CD4-positive, CD25-positive, alpha-beta regulatory T cell (primary cell): Measurements from ENCODE around the gene TADA2A. TPM values are rescaled to one million over a fixed set of nuclear protein-coding genes. Genes with fewer than 3 reads are reported as not detected.
"Not testable (repeated sequence)": the region's sequence is repeated elsewhere in the genome, so short reads cannot be mapped to it uniquely, and the experiment has no call there.

Experiments used
- ATAC-seq, 2 donors: fragments of 150-1000 bp; cut with Tn5 transposase; one replicate each; pipeline ENCODE4 v1.10.0; 2021; ENCODE audit warnings: low read depth in 2 of 2, moderate number of reproducible peaks in 2 of 2, moderate library complexity in 1 of 2
- DNase-seq, 3 donors: peaks; one replicate each; pipeline versions ENCODE4 v3.0.0 to v3.0.0-alpha.2; 2012 to 2022; ENCODE audit warnings: mixed read lengths in 1 of 3
- H3K27ac ChIP-seq: one replicate; pipeline ENCODE4 v1.7.0; 2013; ENCODE audit warnings: mild to moderate bottlenecking, low read length; ENCODE audit not compliant: insufficient read depth, poor library complexity, severe bottlenecking
- H3K27me3 ChIP-seq: one replicate; pipeline ENCODE4 v1.7.0; 2013; ENCODE audit warnings: low read length; ENCODE audit not compliant: control insufficient read depth, insufficient read depth
- H3K36me3 ChIP-seq: one replicate; pipeline ENCODE4 v1.7.0; 2013; ENCODE audit warnings: mild to moderate bottlenecking, low read length, moderate library complexity; ENCODE audit not compliant: control insufficient read depth, insufficient read depth
- H3K4me1 ChIP-seq: 2 replicates; pipeline ENCODE4 v1.7.0; 2013; ENCODE audit warnings: mild to moderate bottlenecking, low read length; ENCODE audit not compliant: insufficient read depth, control insufficient read depth, poor library complexity, severe bottlenecking
- H3K4me3 ChIP-seq: one replicate; pipeline ENCODE4 v1.7.0; 2013; ENCODE audit warnings: low read depth, mild to moderate bottlenecking, low read length, moderate library complexity
- H3K9me3 ChIP-seq, 2 experiments: 1 replicate in 1 of 2; 2 replicates in 1 of 2; pipeline ENCODE4 v1.7.0; 2013; ENCODE audit warnings: low read length in 2 of 2, mild to moderate bottlenecking in 1 of 2, moderate library complexity in 1 of 2; ENCODE audit not compliant: control insufficient read depth in 2 of 2
- H3K27ac Mint-ChIP-seq, 3 donors: one replicate each; pipeline ENCODE4 v1.8.0; 2020 to 2022; ENCODE audit warnings: mild to moderate bottlenecking in 3 of 3, mixed read lengths in 3 of 3, moderate library complexity in 2 of 3
- H3K27me3 Mint-ChIP-seq: one replicate; pipeline ENCODE4 v1.8.0; 2022; ENCODE audit warnings: mild to moderate bottlenecking, mixed read lengths
- H3K36me3 Mint-ChIP-seq: one replicate; pipeline ENCODE4 v1.8.0; 2020; ENCODE audit warnings: mixed read lengths
- H3K4me1 Mint-ChIP-seq, 4 donors: one replicate each; pipeline ENCODE4 v1.8.0; 2020 to 2022; ENCODE audit warnings: mixed read lengths in 4 of 4, mild to moderate bottlenecking in 1 of 4
- H3K4me3 Mint-ChIP-seq, 4 donors: one replicate each; pipeline ENCODE4 v1.8.0; 2020 to 2022; ENCODE audit warnings: mild to moderate bottlenecking in 4 of 4, mixed read lengths in 4 of 4, moderate library complexity in 3 of 4
- H3K9me3 Mint-ChIP-seq, 7 donors: one replicate each; pipeline ENCODE4 v1.8.0; 2020 to 2022; ENCODE audit warnings: mixed read lengths in 7 of 7, mild to moderate bottlenecking in 3 of 7, moderate library complexity in 2 of 7
- polyA plus RNA-seq, 4 donors: library from polyadenylated mRNA; unstranded; fragments of 300-500 nt; fragmentation: Illumina TruSeq; gene quantifications; one replicate each; pipeline ENCODE4 v1.2.3, GENCODE V29; 2021
- total RNA-seq: library from RNA; stranded (reverse); gene quantifications from one replicate; pipeline ENCODE4 v1.2.3, GENCODE V29; 2022

The TADA2A gene
- total and polyA plus RNA-seq, 5 donors from 2014 or later, result 6.3 to 20.2 (median 6.5) TPM

GRCh38 chr17:37502009-37502936 is 95.6 kb downstream of the TADA2A start:
- Histone ChIP-seq H3K36me3 (no peaks in the 10 kb centered on the region), H3K4me1 (no peaks in the 10 kb centered on the region), H3K9me3 (no peaks in the 10 kb centered on the region), H3K4me3 (no peak overlapping the region), H3K27ac (no peak overlapping the region), H3K27me3 (no peaks in the 10 kb centered on the region)
- Mint-ChIP-seq H3K4me3 (no peak overlapping the region), H3K4me1 (peaks cover 0 to 2% (median 0%) of the 10 kb centered on the region in 4 donors), H3K36me3 (no peaks in the 10 kb centered on the region), H3K9me3 (no peaks in the 10 kb centered on the region), H3K27me3 (no peaks in the 10 kb centered on the region), H3K27ac (no peak overlapping the region)
- ATAC-seq (no peak), DNase-seq (no peak)

DNA sequence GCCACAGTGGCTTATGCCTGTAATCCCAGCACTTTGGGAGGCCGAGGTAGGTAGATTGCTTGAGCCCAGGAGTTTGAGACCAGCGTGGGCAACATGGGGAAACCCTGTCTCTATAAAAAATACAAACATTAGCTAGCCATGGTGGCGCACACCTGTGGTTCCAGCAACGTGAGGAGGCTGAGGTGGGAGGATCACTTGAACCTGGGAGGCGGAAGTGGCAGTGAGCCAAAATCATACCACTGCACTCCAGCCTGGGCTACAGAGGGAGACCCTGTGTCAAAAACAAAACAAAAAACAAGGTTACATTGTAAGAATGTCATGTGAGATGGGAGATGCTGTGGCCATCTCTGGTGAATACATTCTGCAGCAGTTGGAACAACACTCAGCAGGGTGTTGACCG is 96.5 kb downstream of the TADA2A start:
- ATAC-seq (no peak), DNase-seq (no peak)
- H3K9me3 ChIP-seq, result no peaks in the 10 kb centered on the region
- Mint-ChIP-seq H3K36me3 (no peaks in the 10 kb centered on the region), H3K4me1 (peaks cover 0 to 2% (median 0%) of the 10 kb centered on the region in 4 donors), H3K9me3 (no peaks in the 10 kb centered on the region), H3K27me3 (no peaks in the 10 kb centered on the region), H3K4me3 (no peak overlapping the region), H3K27ac (peak overlapping the region in 1 of 3 donors; percentile 69)
- no peaks in the 10 kb centered on the region for H3K4me1 ChIP-seq
- H3K27ac ChIP-seq, result no peak overlapping the region
- H3K36me3 ChIP-seq, result no peaks in the 10 kb centered on the region
- H3K4me3 ChIP-seq, result no peak overlapping the region
- no peaks in the 10 kb centered on the region for H3K27me3 ChIP-seq

DNA sequence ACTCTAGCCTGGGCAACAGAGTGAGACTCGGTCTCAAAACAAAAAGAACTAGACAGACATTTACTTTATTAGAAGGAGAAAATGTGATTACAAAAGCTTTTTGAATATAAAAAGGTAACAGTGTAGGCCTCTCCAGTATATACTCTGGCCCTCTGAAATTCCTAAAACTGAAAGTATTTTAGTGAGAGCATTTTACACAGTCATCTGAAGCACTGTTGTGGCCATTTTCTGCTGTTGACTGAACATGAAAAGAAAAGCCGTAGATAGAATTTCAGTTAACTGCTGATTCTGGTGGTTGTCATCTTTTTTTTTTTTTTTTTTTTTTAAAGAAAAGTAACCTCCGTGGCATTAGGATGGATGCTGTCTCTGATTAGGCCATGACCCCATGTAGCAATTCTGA is 98.6 kb downstream of the TADA2A start:
- no peak overlapping the region for H3K27ac Mint-ChIP-seq
- Histone ChIP-seq H3K4me3 (no peak overlapping the region), H3K4me1 (peaks cover under 1% of the 10 kb centered on the region), H3K27me3 (no peaks in the 10 kb centered on the region), H3K36me3 (no peaks in the 10 kb centered on the region), H3K9me3 (no peaks in the 10 kb centered on the region), H3K27ac (no peak overlapping the region)
- peaks cover 0 to 8% (median under 1%) of the 10 kb centered on the region in 4 donors for H3K4me1 Mint-ChIP-seq
- ATAC-seq (no peak), DNase-seq (no peak)
- no peaks in the 10 kb centered on the region for H3K36me3 Mint-ChIP-seq
- H3K9me3 Mint-ChIP-seq, result no peaks in the 10 kb centered on the region
- no peak overlapping the region for H3K4me3 Mint-ChIP-seq
- no peaks in the 10 kb centered on the region for H3K27me3 Mint-ChIP-seq

DNA sequence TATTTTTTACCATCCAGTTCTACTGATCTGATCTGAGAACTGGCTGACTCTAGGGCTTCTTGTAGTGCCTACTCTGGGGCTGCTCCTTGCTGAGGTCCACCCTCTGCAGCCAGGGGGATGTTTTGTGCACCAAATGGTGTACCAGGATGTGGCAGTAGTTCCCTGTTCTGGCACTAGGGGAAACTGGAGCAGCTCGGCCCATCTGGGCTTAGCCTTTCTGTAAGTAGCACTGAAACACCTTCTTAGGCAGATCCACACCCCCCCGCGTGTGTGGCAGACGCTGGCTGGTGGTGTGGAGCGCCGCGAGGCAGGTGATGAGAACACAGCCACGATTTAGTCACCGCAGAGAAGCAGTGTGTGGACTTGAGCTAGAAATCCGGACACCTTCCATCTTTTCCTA is 100.0 kb downstream of the TADA2A start:
- Histone ChIP-seq H3K27ac (no peak overlapping the region), H3K36me3 (no peaks in the 10 kb centered on the region), H3K9me3 (no peaks in the 10 kb centered on the region), H3K27me3 (no peaks in the 10 kb centered on the region), H3K4me1 (peaks cover 4% of the 10 kb centered on the region), H3K4me3 (no peak overlapping the region)
- peak in 1 of 2 donors; percentile 34 for ATAC-seq
- H3K4me3 Mint-ChIP-seq, result no peak overlapping the region
- no peaks in the 10 kb centered on the region for H3K36me3 Mint-ChIP-seq
- peaks cover 0 to 13% (median 6%) of the 10 kb centered on the region in 4 donors for H3K4me1 Mint-ChIP-seq
- H3K27ac Mint-ChIP-seq, result peak overlapping the region in 1 of 3 donors; percentile 25
- DNase-seq, result peak in 1 of 3 donors; percentile 54
- no peaks in the 10 kb centered on the region for H3K27me3 Mint-ChIP-seq
- H3K9me3 Mint-ChIP-seq, result no peaks in the 10 kb centered on the region

DNA sequence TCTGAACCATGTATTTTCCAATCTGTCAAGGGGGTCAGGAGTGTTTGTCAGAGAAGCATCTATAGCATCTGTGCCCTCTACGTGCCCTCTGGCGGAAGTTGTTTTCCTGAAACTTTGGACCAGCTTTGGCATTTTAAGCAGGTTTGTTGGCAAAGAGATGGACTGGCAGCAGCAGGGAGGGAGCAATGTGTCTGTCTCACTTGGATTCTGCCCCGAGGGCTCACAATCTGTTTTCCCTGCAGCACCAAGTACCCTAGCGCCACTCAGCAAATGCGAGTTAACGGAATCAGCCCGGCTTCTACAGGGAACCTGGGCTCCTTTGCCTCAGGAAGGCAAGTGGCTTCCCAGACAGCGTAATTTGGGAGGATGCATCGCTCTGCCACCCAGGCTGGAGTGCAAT is 100.4 kb downstream of the TADA2A start:
- no peak overlapping the region for H3K27ac Mint-ChIP-seq
- peaks cover 2% of the 10 kb centered on the region for H3K36me3 ChIP-seq
- H3K27me3 ChIP-seq, result no peaks in the 10 kb centered on the region

GRCh38 chr17:37510056-37510455 is 103.4 kb downstream of the TADA2A start:
- Mint-ChIP-seq H3K4me3 (no peak overlapping the region), H3K27me3 (no peaks in the 10 kb centered on the region), H3K36me3 (peaks cover 3% of the 10 kb centered on the region), H3K27ac (peak overlapping the region in 2 of 3 donors; percentile 26 to 82), H3K4me1 (peaks cover 4 to 13% (median 7%) of the 10 kb centered on the region in 4 donors), H3K9me3 (no peaks in the 10 kb centered on the region)
- Histone ChIP-seq H3K9me3 (no peaks in the 10 kb centered on the region), H3K27me3 (no peaks in the 10 kb centered on the region), H3K4me1 (peaks cover 4% of the 10 kb centered on the region), H3K27ac (no peak overlapping the region), H3K36me3 (peaks cover 12% of the 10 kb centered on the region), H3K4me3 (no peak overlapping the region)
- ATAC-seq (no peak), DNase-seq (no peak)

More for the DNA sequence above, 100.4 kb downstream of the TADA2A start:
- ATAC-seq (no peak), DNase-seq (no peak)
- peaks cover 4% of the 10 kb centered on the region for H3K4me1 ChIP-seq
- Mint-ChIP-seq H3K9me3 (no peaks in the 10 kb centered on the region), H3K36me3 (no peaks in the 10 kb centered on the region), H3K27me3 (no peaks in the 10 kb centered on the region), H3K4me3 (no peak overlapping the region), H3K4me1 (peaks cover 0 to 13% (median 6%) of the 10 kb centered on the region in 4 donors)
- no peak overlapping the region for H3K4me3 ChIP-seq
- H3K9me3 ChIP-seq, result no peaks in the 10 kb centered on the region
- H3K27ac ChIP-seq, result no peak overlapping the region

- H3K9me3 ChIP-seq, H3K4me3 Mint-ChIP-seq, H3K9me3 Mint-ChIP-seq, H3K27me3 Mint-ChIP-seq, H3K4me3 ChIP-seq, H3K27ac ChIP-seq, DNase-seq, ATAC-seq, H3K27ac Mint-ChIP-seq, H3K27me3 ChIP-seq, H3K36me3 Mint-ChIP-seq, H3K4me1 ChIP-seq: not testable (repeated sequence)
- peaks cover 4 to 13% (median 7%) of the 10 kb centered on the region in 4 donors for H3K4me1 Mint-ChIP-seq
- H3K36me3 ChIP-seq, result peaks cover 23% of the 10 kb centered on the region
These were observed 105.0 kb downstream of the TADA2A start for GRCh38 chr17:37511642-37512041.
